Esophagus squamous epithelium (tissue), 4 donors: ENCODE data around the gene CAAP1.

Source experiments
- CTCF ChIP-seq, 6 experiments: fragments of 450-650 bp in 4 of 6; fragments of 200-600 bp in 2 of 6; sonication (generic) in 2 of 6; IDR thresholded peaks; one replicate each; pipeline ENCODE4 v1.5.1; 2016 to 2019; ENCODE audit warnings: antibody characterized with exemption in 6 of 6, mild to moderate bottlenecking in 4 of 6, moderate library complexity in 4 of 6
- POLR2A ChIP-seq, 4 donors: fragments of 450-650 bp; IDR thresholded peaks; one replicate each; pipeline ENCODE4 v1.6.1; 2017; ENCODE audit warnings: antibody characterized with exemption in 4 of 4, mild to moderate bottlenecking in 4 of 4, moderate library complexity in 3 of 4

GRCh38 chr9:26814799-26815198 is 77.8 kb downstream of the CAAP1 start:
- TF ChIP-seq CTCF (IDR thresholded peaks at IDR 0.05) (no peak), POLR2A (IDR thresholded peaks at IDR 0.05) (no peak)
